Peyer's patch (tissue), 4 donors: ENCODE data around the gene OR10C1.

Experiments
- CTCF ChIP-seq, 6 experiments: fragments of 450-650 bp in 4 of 6; fragments of 200-600 bp in 2 of 6; sonication (generic) in 1 of 6; IDR thresholded peaks; one replicate each; pipeline ENCODE4 v1.5.1; 2017 to 2019; ENCODE audit warnings: antibody characterized with exemption in 6 of 6, mild to moderate bottlenecking in 3 of 6, moderate library complexity in 1 of 6
- POLR2A ChIP-seq, 2 donors: fragments of 450-650 bp; IDR thresholded peaks; one replicate each; pipeline ENCODE4 v1.5.1; 2017; ENCODE audit warnings: antibody characterized with exemption in 2 of 2, mild to moderate bottlenecking in 2 of 2, moderate library complexity in 2 of 2

GRCh38 chr6:29483186-29483585 is 44.1 kb downstream of the OR10C1 start:
- TF ChIP-seq CTCF (IDR thresholded peaks at IDR 0.05) (no peak), POLR2A (IDR thresholded peaks at IDR 0.05) (no peak)
